T follicular helper cell (primary cell): Measurements from ENCODE around the gene LOC128125822.
"Not testable (repeated sequence)": the region's sequence is repeated elsewhere in the genome, so short reads cannot be mapped to it uniquely, and the experiment has no call there.

Experiments used
- DNase-seq: peaks from one replicate; pipeline ENCODE4 v3.0.0-alpha.2; 2020; ENCODE audit warnings: low read depth

The LOC128125822 gene

DNA sequence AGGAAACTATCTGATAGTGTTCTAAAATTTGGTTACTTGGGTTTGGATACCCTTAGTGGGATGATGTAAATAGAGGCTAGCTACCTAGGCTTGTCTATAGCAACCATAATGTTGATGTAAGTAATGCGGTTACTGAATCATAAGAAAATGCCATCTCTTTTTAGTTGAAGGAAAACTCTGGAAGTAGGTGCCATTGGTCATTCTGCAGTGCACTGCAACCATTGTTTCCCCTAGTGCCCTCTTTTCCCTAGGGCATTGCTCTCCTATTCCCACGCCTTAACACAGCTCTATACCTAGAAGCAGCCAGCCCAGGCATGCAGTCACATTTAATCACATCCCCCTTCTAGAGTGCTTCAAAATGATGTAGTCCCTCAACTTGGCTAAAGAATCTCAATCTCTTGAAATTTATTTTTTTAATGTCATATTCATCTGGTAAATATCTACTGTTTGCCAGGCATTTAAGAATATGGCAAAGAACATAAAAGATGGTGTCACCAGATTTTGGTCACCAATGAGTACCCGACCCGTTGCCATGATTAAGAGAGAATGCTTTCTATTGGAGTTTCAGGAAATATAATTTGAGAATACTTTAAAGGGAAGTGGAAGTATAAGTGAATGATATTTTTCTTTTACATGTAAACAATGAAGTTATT lies 10.4 kb downstream of the LOC128125822 start:
- DNase-seq: no peak

DNA sequence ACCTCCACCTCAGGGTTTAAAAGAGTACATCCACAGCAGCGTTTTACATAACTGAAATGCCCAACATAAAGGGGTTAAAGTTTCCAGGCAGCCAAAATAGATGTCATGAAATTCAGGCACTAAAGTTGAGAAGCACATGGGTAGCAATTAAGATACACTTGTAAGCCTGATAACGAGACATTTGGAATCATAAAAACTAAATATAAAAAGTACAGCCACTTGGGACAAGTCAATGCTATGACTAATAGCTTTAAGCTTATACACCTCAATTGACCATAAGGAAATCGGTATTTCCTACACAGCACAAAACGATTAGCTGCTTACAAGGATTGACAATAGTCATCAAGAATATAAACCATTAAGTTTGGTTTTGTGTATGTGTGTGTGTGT lies 11.8 kb downstream of the LOC128125822 start:
- no peak for DNase-seq

DNA sequence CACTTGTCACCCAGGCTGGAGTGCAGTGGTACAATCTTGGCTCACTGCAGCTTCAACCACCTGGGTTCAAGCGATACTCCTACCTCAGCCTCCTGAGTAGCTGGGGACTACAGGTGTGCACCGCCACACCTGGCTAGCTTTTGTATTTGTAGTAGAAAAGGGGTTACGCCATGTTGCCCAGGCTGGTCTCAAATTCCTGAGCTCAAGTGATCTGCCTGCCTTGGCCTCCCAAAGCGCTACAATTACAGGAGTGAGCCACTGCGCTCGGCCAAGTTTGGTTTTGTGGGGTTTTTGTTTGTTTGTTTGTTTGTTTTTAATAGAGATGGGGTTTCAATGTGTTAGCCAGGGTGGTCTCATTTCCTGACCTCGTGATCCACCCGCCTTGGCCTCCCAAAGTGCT lies 12.3 kb downstream of the LOC128125822 start:
- no peak for DNase-seq

DNA sequence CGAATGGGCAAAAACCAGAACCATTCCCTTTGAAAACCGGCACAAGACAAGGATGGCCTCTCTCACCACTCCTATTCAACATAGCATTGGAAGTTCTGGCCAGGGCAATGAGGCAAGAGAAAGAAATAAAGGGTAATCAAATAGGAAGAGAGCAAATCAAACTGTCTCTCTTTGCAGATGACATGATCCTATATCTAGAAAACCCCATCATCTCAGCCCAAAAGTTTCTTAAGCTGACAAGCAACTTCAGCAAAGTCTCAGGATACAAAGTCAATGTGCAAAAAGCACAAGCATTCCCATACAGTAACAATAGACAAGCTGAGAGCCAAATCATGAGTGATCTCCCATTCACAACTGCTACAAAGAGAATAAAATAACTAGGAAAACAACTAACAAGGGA lies 13.4 kb downstream of the LOC128125822 start:
- DNase-seq: not testable (repeated sequence)

DNA sequence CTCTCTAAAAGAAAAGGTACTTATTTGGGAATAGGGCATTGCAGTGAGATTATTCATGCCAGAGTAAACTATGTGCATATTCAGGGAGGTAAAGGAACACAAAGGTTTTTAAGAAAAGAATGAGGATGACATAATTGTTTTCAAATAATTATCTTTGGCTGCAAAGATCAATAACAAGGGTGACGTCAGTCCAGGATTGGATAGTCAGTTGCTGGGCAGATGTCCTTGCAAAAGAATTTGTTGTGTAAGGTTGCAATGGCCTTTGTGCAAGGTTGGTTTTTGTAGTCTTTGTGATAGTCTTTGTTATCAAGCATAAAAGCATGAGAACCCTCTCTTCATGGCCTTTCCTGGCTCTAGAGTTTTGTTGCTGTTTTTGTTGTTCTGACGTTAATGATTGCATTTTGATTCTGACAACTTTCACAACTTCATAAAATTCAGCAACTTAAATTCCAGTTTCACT lies 17.7 kb downstream of the LOC128125822 start:
- no peak for DNase-seq

DNA sequence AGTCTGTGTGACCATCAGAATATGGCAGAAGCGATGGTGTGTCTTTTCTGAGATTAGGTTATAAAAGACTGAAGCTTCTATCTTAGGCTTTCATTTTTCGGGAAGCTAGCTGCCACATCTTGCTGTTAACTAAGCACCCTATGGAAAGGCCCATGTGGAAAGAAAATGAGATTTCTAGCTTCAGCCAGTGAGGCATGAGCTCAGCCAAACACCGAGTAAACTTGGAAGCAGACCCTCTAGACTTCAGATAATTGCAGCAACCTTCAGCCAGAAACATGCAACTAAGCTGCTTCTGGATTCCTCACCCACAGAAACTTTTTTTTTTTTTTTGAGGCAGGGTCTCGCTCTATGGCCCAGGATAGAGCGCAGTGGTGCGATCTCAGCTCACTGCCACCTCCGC lies 20.6 kb downstream of the LOC128125822 start:
- DNase-seq: no peak

DNA sequence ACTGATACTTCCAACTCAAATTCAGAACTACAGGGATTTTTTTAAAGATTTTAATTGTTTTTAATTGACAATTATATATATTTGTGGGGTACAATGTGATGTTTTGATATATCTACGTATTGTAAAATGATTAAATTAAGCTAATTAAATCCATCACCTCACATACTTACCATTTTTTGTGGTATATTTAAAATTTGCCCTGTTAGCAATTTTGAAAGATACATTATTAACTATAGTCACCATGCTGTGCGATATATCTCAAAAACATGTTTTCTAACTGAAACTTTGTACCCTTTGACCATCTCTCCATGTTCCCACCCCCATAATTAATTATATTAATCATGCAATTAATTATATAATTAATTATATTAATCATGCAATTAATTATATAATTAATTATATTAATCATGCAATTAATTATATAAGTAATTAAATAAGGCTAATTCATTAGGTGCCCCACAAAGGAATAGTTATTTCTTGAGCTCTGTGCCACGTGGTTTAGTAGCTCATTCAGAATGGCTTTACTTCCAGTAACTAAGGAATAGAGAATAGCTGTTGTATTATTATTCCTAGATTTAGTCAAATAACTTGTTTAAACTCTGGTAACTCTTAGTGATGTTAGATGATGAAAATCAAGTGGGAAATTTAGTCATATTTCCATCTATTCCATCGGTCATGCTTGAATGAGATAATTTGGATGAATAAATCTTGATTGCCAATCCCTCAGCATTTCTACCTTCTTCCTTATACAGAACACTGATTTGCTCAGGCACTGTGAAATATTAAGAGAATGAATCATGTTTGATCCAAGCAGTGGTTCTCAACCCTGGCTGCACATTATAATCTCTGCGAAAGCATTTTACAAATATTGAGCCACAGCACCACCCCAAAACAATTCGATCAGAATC lies 25.1 kb downstream of the LOC128125822 start:
- no peak for DNase-seq

DNA sequence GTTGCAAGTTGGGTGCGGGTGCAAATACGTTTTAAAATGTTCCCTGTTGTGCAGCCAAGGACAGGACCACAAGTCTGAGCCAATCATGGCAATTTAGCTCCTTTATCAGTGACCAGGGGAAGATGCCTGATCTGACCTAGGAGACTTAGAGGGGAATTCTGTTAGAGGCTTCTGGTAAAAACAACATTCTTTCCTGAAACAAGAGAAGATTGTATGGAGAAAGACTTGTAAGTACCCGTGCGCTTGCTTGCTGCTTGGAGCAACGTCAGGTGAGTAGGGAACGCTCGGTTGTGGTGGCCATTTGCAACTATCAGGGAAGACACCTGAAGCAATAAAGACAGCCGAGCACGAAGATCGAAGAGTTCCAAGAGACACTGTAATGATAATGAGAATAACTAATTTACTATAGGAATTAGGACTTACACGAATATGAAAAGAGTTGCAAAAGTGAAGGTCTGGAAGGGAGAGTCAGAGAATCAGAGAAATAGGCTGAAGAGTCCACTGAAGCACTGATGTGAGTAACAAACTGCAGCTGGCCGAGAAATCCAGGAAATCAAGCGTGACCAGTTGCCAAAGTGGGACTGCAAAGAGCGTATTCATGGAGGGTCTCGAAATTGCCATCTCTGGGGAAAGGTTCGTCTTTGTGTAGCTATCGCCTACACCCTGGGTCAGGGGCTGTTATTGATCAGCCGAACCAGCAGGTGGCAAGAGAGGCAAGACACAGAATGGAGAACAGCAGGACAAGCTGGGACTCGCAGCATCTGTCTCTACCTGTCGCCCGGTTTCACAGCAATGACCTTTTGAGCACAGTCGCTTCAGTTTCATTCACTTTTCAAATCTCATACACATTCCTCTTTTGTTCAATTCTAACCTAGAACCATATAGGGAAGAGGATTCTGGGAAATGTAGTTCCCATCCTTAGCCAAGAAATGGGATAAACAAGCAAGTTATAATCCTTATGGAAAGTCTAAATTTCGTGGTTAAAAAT lies 26.1 kb downstream of the LOC128125822 start:
- peak; percentile 63 for DNase-seq

DNA sequence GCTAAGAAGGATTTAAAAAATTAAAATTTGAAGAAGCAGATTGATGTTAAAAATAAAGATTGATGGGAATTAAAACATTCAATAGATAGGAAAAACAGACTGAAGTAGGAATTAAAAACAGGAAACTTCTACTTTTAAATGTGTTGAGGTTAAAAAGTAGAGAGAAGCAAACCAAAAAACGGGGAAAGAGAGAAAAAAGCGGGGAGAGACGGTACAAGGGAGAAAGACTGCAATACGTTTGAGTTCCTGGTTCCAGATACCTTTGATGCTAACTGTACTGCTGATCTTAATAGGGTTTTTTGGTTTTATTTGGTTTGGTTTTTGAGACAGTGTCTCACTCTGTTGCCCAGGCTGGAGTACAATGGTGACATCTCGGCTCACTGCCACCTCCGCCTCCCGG lies 27.0 kb downstream of the LOC128125822 start:
- DNase-seq: no peak

DNA sequence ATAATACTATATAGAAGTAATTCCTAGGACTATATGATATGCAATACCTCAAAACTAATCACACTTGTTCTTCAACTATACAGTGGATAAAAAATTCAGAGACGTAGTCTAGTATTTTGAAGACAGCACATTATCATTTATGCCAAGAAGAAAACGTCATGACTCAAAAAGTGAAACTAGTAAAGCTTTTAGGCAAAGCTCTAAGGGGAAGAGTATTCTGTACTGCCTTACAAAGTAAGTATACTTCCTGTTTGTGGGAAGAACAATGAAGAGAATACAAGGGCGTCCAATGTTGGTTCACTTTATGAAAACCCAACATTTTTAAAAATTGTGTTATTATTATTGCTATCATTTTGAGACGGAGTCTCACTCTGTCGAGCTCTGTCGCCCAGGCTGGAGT lies 27.9 kb downstream of the LOC128125822 start:
- DNase-seq: no peak

DNA sequence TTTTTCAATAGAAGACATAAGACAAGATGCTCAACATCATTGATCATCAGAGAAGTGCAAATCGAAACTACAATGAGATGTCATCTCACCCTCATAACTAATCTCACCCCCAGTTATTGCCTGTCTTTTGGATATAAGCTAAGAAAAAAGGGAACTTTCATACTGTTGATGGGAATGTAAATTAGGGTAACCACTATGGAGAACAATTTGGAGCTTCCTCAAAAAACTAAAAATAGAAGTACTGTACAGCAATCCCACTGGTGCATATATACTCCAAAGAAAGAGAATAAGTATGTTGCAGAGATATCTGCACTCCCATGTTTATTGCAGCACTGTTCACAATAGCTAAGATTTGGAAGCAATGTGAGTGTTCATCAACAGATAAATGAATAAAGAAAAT lies 37.0 kb downstream of the LOC128125822 start:
- no peak for DNase-seq

DNA sequence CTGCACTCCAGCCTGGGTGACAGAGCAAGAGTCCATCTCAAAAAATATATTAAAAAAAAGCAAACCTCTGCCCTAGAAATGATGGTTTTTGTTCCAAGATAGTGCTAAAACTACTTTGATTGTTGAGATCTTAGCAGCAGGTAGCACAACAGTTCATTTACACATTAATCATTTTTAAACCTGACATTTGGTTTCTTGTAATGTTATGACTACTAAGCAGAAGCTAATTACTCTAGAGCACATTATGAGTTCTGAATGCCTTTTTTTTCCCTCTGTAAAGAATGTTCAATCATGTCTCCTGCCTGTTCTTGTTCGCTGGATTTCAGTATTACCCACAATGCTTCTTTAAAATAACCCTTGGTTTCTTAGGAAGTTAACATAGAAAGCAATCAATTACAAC lies 38.7 kb downstream of the LOC128125822 start:
- no peak for DNase-seq

DNA sequence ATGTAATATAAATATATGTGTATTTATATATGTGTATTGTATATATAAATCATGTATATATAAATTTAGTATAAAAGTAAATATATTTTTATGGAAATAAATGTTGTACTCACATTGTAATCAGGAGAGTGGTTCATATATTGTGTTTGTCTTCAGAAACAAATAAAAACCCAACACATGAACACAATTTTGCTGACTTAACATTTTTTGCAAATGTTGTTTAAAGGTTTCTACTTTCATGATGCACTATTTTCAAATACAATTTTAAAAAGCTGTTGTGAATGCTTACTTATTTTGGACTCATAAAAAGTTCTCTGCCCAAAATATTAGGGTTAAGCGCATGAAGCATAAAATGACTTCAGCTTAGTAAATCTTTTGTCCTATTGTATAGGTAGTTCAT lies 39.3 kb downstream of the LOC128125822 start:
- no peak for DNase-seq

DNA sequence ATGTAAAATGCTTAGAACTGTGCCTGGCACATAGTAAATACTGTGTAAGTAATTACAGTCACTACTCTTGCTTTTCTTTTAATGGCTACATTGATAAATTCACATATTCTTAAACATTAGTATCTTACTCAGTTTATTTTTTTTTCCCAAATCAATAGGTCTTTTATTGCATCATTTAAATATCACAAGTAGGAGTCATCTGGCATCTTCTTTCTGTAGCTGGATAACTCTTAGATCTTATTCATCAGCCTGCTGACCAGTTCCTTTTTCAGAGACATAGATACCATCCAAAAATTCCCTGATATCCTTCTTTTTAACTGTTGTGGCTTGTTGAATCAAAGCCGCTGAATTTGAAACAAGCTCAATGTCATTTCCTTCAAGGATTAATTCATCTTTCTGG lies 43.3 kb downstream of the LOC128125822 start:
- no peak for DNase-seq
